Lower leg skin (tissue), 4 donors: Measurements from ENCODE around the gene TENT4B. TPM values are rescaled to one million over a fixed set of nuclear protein-coding genes. Genes with fewer than 3 reads are reported as not detected.

ENCODE experiments used
- DNase-seq, 2 donors: peaks; one replicate each; pipeline ENCODE4 v3.0.0-alpha.2; 2019; ENCODE audit warnings: low spot score in 2 of 2
- H3K4me3 ChIP-seq: fragments of 200-600 bp; sonication (generic); 2 replicates; pipeline ENCODE4 v1.5.1; 2017; ENCODE audit warnings: mild to moderate bottlenecking, low read depth; ENCODE audit not compliant: poor library complexity, severe bottlenecking
- POLR2A ChIP-seq, 2 donors: fragments of 450-650 bp; IDR thresholded peaks; one replicate each; pipeline ENCODE4 v1.6.1; 2016 to 2017; ENCODE audit warnings: antibody characterized with exemption in 2 of 2, mild to moderate bottlenecking in 1 of 2, moderate library complexity in 1 of 2
- WGBS, 2 donors: methylation state at CpG; one replicate each; pipeline ENCODE4 v1.1.5; 2018; 5-methylcytosine and 5-hydroxymethylcytosine counted together
- intact Hi-C: fragments of 100-400 bp; cut with DNase I; formaldehyde crosslinking; loops from one replicate; pipeline ENCODE4 v1.15.0; 2023; ENCODE audit warnings: low total_unique reads
- total RNA-seq, 4 donors: library from RNA; depleted of rRNA; stranded (reverse); fragments of >200 nt; gene quantifications; one replicate each; pipeline ENCODE4 v1.1.0, GENCODE V29; 2016
- TF ChIP-seq, protein P1 (sequence below), 3 donors: fragments of 450-650 bp; IDR thresholded peaks; one replicate each; pipeline ENCODE4 v1.5.1; 2016; ENCODE audit warnings: antibody characterized with exemption in 3 of 3, mild to moderate bottlenecking in 3 of 3, moderate library complexity in 2 of 3

TENT4B gene
- total RNA-seq, 4 donors from 2014 or later, result 9.1 to 14.7 (median 12.6) TPM

DNA sequence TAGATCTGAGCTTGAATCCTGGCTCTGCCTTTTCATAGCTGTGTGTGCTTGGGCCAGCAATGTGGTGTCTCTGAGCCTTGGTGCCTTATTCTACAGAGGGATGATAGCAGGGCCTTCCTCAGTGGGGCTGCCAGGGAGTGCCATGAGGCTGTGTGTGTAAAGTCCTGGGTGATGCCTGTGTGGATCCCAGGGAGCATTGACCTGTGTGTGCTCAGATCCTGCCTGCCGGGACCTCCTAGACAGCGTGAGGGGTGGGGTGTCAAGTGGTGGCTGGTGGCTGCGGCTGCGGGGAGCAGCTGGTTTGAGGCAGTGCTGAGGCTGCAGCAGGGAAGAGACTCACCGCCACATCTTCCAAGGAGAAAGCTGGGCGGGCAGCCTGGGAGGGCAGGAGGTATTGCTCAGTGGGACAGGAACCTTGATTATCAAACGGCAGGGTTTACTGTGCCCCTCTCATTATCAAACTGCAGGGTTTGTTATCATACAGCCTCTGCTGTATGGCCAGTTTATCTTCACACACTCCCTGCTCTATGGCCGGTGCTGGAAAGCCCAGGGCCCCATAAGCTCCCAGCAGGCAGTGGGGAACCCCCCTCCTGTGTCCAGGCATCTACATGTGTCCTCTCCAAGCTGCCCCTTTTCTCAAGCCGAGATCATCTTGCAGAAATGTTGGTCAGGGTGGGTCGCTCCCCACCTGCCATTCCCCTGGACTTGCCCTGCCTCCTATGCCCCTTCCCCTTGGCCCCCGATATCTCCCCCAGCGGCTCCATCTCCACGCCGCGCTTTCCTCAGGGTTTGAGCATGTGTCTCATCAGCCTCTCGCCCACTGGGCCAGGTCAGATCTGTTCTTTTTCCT lies 110.2 kb downstream of the TENT4B start:
- WGBS, 2 donors, result 81 to 84% methylated on average over 16 of the region's 16 CpGs
- intact Hi-C loops, result no loop called here
- no peak overlapping the region for H3K4me3 ChIP-seq
- DNase-seq, result peak in 1 of 2 donors; percentile 74
- TF ChIP-seq, protein P1, sequence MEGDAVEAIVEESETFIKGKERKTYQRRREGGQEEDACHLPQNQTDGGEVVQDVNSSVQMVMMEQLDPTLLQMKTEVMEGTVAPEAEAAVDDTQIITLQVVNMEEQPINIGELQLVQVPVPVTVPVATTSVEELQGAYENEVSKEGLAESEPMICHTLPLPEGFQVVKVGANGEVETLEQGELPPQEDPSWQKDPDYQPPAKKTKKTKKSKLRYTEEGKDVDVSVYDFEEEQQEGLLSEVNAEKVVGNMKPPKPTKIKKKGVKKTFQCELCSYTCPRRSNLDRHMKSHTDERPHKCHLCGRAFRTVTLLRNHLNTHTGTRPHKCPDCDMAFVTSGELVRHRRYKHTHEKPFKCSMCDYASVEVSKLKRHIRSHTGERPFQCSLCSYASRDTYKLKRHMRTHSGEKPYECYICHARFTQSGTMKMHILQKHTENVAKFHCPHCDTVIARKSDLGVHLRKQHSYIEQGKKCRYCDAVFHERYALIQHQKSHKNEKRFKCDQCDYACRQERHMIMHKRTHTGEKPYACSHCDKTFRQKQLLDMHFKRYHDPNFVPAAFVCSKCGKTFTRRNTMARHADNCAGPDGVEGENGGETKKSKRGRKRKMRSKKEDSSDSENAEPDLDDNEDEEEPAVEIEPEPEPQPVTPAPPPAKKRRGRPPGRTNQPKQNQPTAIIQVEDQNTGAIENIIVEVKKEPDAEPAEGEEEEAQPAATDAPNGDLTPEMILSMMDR (IDR thresholded peaks at IDR 0.05), result no peak
- TF ChIP-seq POLR2A (IDR thresholded peaks at IDR 0.05), result no peak

DNA sequence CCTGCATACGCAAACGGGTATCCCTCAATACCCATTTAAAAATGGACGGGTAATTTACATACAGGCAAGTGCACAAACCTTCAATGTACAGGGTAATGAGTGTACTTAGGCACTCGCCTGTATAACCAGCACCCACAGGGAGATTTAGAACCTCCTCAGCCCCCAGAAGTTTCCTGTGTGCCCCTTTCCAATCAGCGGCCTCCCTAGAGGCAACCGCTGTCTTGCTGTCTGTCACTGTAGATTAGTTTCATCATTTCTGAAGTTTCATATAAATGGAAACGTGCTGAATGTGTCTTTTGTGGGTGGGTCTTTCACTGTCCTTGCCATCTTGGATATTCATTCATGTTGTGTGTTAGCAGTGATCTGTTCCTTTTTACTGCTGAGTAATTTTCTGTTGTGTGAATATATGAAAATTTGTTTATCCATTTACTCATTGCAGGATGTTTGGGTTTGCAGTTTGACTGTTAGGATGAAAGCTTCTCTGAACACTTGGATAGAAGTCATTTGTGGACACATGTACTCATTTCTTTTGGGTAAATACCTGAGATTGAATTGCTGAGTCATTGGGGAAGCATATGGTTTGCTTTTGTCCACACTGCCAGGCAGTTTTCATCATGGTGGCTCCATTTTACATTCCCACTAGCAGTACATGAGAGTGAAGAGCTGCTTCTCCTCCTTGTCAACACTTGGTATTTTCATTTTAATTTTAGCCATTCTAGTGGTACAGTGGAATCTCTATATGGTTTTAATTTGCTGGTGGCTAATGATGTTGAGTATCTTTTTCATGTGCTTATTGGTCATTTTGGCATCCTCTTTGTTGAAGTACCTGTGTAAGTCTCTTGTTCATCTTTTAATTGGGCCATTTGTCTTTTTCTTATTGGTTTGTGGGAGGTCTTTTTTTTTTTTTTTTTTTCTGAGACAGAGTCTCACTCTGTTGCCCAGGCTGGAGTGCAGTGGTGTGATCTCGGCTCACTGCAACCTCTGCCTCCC lies 111.1 kb downstream of the TENT4B start:
- H3K4me3 ChIP-seq, result no peak overlapping the region
- 81 to 88% methylated on average over 8 of the region's 8 CpGs for WGBS, 2 donors
- peak in 1 of 2 donors; percentile 32 for DNase-seq
- no peak for TF ChIP-seq POLR2A (IDR thresholded peaks at IDR 0.05)
- TF ChIP-seq, protein P1 (IDR thresholded peaks at IDR 0.05), result no peak
- intact Hi-C loops, result no loop called here

DNA sequence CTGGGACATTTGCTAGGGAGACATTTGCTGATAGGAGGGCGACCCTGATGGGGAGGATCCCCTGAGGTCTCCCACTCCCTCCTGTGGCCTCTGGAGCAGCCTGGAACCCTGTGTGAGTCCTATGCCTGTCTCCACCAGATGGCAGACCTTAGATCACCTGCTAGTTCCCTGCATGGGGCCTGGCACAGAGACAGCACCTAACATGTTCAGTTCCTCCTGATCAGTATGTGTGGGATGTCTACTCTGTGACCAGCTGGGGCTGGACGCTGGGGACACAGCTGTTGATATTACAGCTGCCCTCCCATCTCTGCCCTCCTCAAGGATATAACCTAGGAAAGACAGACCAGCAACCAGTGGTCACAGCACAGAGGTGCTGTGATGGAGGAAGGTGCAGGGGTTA lies 112.2 kb downstream of the TENT4B start:
- peak in 1 of 2 donors; percentile 83 for DNase-seq
- TF ChIP-seq, protein P1 (IDR thresholded peaks at IDR 0.05), result no peak
- TF ChIP-seq POLR2A (IDR thresholded peaks at IDR 0.05), result no peak
- intact Hi-C loops, result no loop called here
- WGBS, 2 donors, result 58% methylated on average over 2 of the region's 2 CpGs
- no peak overlapping the region for H3K4me3 ChIP-seq

DNA sequence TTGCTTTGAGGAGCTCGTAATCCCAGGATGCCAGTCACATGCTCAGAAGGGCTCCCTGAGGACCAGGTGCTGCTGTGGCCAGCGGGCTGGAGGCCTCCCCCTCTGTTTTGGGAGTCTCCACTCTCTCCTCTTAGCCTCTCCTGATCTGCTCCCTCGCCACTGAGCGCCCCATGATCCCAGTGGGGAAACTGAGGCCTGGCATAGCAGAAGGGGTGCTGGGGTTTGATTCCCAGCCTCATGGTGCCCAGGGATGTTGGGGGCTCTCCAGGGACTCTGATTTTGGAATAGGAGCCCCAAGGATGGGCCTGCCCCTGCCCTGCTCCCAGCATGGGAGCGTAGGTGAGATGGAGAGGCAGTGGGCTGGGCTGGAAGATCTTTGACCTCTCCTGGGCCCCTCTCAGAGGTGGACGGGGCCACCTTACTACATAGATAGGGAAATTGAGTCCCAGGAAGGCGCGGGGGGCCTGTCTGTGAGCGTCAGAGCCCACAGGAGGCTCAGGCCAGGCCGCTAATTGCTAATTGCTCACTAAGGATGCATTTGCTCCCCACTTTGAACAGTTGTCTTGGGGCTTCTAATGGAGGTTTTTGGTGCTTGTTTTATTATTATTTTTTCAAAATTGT lies 112.7 kb downstream of the TENT4B start:
- no peak overlapping the region for H3K4me3 ChIP-seq
- TF ChIP-seq, protein P1 (IDR thresholded peaks at IDR 0.05), result no peak
- TF ChIP-seq POLR2A (IDR thresholded peaks at IDR 0.05), result no peak
- peak in 1 of 2 donors; percentile 70 for DNase-seq
- intact Hi-C loops, result no loop called here
- WGBS, 2 donors, result 79 to 82% methylated on average over 10 of the region's 10 CpGs

DNA sequence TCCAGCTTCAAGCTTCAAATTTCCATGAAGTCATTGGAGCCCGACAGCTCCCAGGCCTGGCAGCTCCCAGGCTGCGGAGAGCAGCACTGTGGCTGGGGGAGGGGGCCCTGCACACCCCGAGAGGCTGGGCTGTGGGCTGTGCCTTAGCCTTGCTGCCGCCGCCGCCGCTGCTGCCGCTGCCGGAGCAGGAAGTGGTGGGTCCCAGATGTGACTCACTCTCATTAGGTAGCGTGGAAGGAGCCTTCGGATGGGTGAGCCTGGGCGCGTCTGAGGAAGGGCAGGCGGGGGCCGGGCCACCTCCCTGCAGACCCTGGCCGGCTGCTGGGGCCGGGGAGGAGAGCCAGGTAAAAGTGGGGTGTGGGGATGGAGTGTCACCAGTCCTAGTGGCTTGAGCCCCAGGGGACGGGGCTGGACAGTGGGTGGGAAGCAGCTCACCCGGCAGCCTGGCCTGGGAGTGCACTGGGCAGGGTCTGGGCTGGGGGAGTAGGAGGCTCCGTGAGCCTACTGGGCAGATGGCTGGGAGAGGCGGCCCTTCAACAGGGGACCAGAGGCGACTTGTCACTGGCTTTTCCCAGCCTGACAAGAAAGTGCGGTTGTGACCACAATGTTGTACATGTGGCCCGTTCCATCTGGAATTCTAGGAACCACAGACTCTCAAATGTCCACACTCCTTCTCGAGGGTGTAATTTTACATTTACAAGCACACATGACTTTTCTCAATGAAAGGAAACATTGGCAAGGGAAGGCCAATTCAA lies 113.4 kb downstream of the TENT4B start, which contains the start of gene ADCY7:
TSS of gene ADCY7 (plus strand) at position 215 of the 755 bp plus-strand sequence. CDS start 21,629 bp downstream, outside the sequence.
- peak in 1 of 2 donors; percentile 93 for DNase-seq
- WGBS, 2 donors, result 5 to 13% methylated on average over 24 to 25 of the region's 25 CpGs
- no peak within 1 kb of the TSS for H3K4me3 ChIP-seq
- intact Hi-C loops, result no loop called here
- TF ChIP-seq, protein P1 (IDR thresholded peaks at IDR 0.05), result no peak
- TF ChIP-seq POLR2A (IDR thresholded peaks at IDR 0.05), result no peak
